GM12873 (cell line): Measurements from ENCODE around the gene FCN3.

Experiments
- CTCF ChIP-seq: IDR thresholded peaks from 2 replicates; pipeline ENCODE4 v1.5.1; 2012; ENCODE audit warnings: low read depth, mild to moderate bottlenecking, moderate library complexity, low read length, control low read depth; ENCODE audit not compliant: insufficient read depth; ENCODE audit errors: missing control alignments

The FCN3 gene

GRCh38 chr1:27412502-27412901, 37.9 kb upstream of the FCN3 start:
- TF ChIP-seq CTCF, result no peak

- no peak for TF ChIP-seq CTCF
Observed at GRCh38 chr1:27410709-27411108, 36.1 kb upstream of the FCN3 start.

GRCh38 chr1:27409669-27410068, 35.0 kb upstream of the FCN3 start:
- TF ChIP-seq CTCF, result no peak

GRCh38 chr1:27408151-27408550, 33.5 kb upstream of the FCN3 start:
- TF ChIP-seq CTCF, result no peak

- no peak for TF ChIP-seq CTCF
Observed at GRCh38 chr1:27406362-27406680, 31.7 kb upstream of the FCN3 start.

- TF ChIP-seq CTCF, result no peak
Observed at GRCh38 chr1:27405074-27405473, 30.4 kb upstream of the FCN3 start.

GRCh38 chr1:27403931-27404330, 29.3 kb upstream of the FCN3 start:
- TF ChIP-seq CTCF, result no peak
